GM12878 (cell line): ENCODE results near the gene NTM. TPM values are rescaled to one million over a fixed set of nuclear protein-coding genes. Genes with fewer than 3 reads are reported as not detected.

Source experiments
- ATAC-seq: fragments of 200-7000 bp; cut with Tn5 transposase; 3 replicates; pipeline ENCODE4 v1.9.1; 2020; ENCODE audit warnings: mild to moderate bottlenecking, moderate library complexity
- BruUV-seq: library from RNA; stranded (reverse); fragments of 400-500 nt; replicated peaks from 2 replicates; lab custom pipeline; 2021; lab: Mats Ljungman, UMichigan
- CTCF ChIA-PET: fragments of 300-600 bp; sonication (Branson Sonifier 250); formaldehyde crosslinking; extraction: SDS; loops from one replicate; lab custom pipeline; 2021; ENCODE audit warnings: inconsistent platforms; lab: Yijun Ruan, JAX
- POLR2A ChIA-PET: fragments of 350-600 bp; formaldehyde crosslinking; extraction: SDS; loops from one replicate; lab custom pipeline; 2021; ENCODE audit warnings: inconsistent platforms; lab: Charles Lee
- RAD21 ChIA-PET: fragments of 300-600 bp; sonication (Branson Sonifier 250); formaldehyde crosslinking; loops from one replicate; lab custom pipeline; 2023; ENCODE audit warnings: antibody characterized with exemption; ENCODE audit not compliant: unreplicated experiment; lab: Charles Lee
- SMC1A ChIA-PET: fragments of 300-600 bp; sonication (Branson Sonifier 250); formaldehyde crosslinking; loops from one replicate; lab custom pipeline; 2023; ENCODE audit not compliant: unreplicated experiment, uncharacterized antibody; lab: Charles Lee
- DNase-seq: peaks from one replicate; pipeline ENCODE4 v3.0.0-alpha.2; 2011; ENCODE audit warnings: low read depth, low spot score
- FAIRE-seq: peaks from 3 replicates; lab custom pipeline; 2011; peaks lifted over from hg19 to GRCh38; lab: Jason Lieb, UNC
- H2AFZ ChIP-seq: 2 replicates; pipeline ENCODE4 v1.6.0; 2011; ENCODE audit warnings: low read depth, low read length, control low read depth; ENCODE audit not compliant: control insufficient read depth
- H3K27ac ChIP-seq: 2 replicates; pipeline ENCODE4 v1.5.1; 2011; ENCODE audit warnings: control low read depth; ENCODE audit not compliant: control insufficient read depth, insufficient read depth
- H3K27me3 ChIP-seq, 2 experiments: replicated peaks in 1 of 2; 2 replicates each; pipeline versions ENCODE4 v1.6.0 to v1.6.1; 2011; ENCODE audit warnings: low read length in 1 of 2; ENCODE audit not compliant: control insufficient read depth in 2 of 2, insufficient read depth in 2 of 2
- H3K36me3 ChIP-seq, 2 experiments: 2 replicates each; pipeline ENCODE4 v1.5.1; 2011; ENCODE audit warnings: low read length in 1 of 2; ENCODE audit not compliant: control insufficient read depth in 2 of 2, insufficient read depth in 2 of 2
- H3K4me1 ChIP-seq: 2 replicates; pipeline ENCODE4 v1.6.1; 2011; ENCODE audit warnings: mild to moderate bottlenecking, low read length, moderate library complexity, mixed read lengths; ENCODE audit not compliant: control insufficient read depth, insufficient read depth
- H3K4me2 ChIP-seq: 2 replicates; pipeline ENCODE4 v1.6.0; 2011; ENCODE audit warnings: control low read depth; ENCODE audit not compliant: control insufficient read depth, insufficient read depth
- H3K4me3 ChIP-seq: fragments of 200-600 bp; sonication (generic); 2 replicates; pipeline ENCODE4 v1.5.1; 2016
- H3K79me2 ChIP-seq: 2 replicates; pipeline ENCODE4 v1.6.0; 2011; ENCODE audit warnings: low read length; ENCODE audit not compliant: control insufficient read depth, insufficient read depth
- H3K9ac ChIP-seq: 2 replicates; pipeline ENCODE4 v1.8.0; 2011; ENCODE audit warnings: low read length, control low read depth, mixed read lengths; ENCODE audit not compliant: control insufficient read depth, insufficient read depth
- H3K9me3 ChIP-seq: replicated peaks from 3 replicates; pipeline ENCODE4 v1.5.1; 2011; ENCODE audit warnings: mild to moderate bottlenecking, low read length; ENCODE audit not compliant: control insufficient read depth, insufficient read depth
- H4K20me1 ChIP-seq: 2 replicates; pipeline ENCODE4 v1.6.0; 2011; ENCODE audit not compliant: control insufficient read depth, insufficient read depth
- CBFB ChIP-seq: IDR thresholded peaks from 2 replicates; pipeline ENCODE4 v1.6.1; 2016; ENCODE audit warnings: antibody characterized with exemption, low read depth
- EED ChIP-seq: sonication (generic); IDR thresholded peaks from 2 replicates; pipeline ENCODE4 v1.6.1; 2016; ENCODE audit warnings: antibody characterized with exemption, low read depth
- NR2F1 ChIP-seq: fragments of 450-650 bp; conservative IDR thresholded peaks from 2 replicates; pipeline ENCODE4 v1.6.1; 2017; ENCODE audit warnings: mild to moderate bottlenecking
- PAX8 ChIP-seq: fragments of 450-650 bp; IDR thresholded peaks from 2 replicates; pipeline ENCODE4 v1.6.1; 2017; ENCODE audit warnings: mild to moderate bottlenecking, moderate library complexity
- PKNOX1 ChIP-seq: fragments of 450-650 bp; IDR thresholded peaks from 2 replicates; pipeline ENCODE4 v1.6.1; 2016; ENCODE audit warnings: mild to moderate bottlenecking
- RFX5 ChIP-seq: IDR thresholded peaks from 2 replicates; pipeline ENCODE4 v1.6.1; 2011; ENCODE audit warnings: low read depth, low read length, improper control_type of control experiment
- SMC3 ChIP-seq: IDR thresholded peaks from 2 replicates; pipeline ENCODE4 v1.6.1; 2011; ENCODE audit warnings: low read length, improper control_type of control experiment, borderline replicate concordance
- STAT1 ChIP-seq: fragments of 450-650 bp; conservative IDR thresholded peaks from 2 replicates; pipeline ENCODE4 v1.6.1; 2014; ENCODE audit warnings: antibody characterized with exemption, mild to moderate bottlenecking
- ZNF384 ChIP-seq: IDR thresholded peaks from 2 replicates; pipeline ENCODE4 v1.6.1; 2012; ENCODE audit warnings: low read depth, mild to moderate bottlenecking, low read length, improper control_type of control experiment, borderline replicate concordance
- WGBS: methylation state at CpG from one replicate; pipeline ENCODE4 v1.1.6; 2016; ENCODE audit warnings: low lambda C conversion rate; ENCODE audit not compliant: insufficient replicate concordance, insufficient coverage; ENCODE audit errors: missing lambda C conversion rate; 5-methylcytosine and 5-hydroxymethylcytosine counted together
- in situ Hi-C: fragments of 300-500 bp; cut with MboI; formaldehyde crosslinking; loops from 9 replicates; pipeline ENCODE4 v1.14.3; 2018; ENCODE audit warnings: mixed read lengths
- intact Hi-C: fragments of 100-400 bp; cut with micrococcal nuclease; formaldehyde crosslinking; loops from one replicate; pipeline ENCODE4 v1.14.2; 2022; ENCODE audit not compliant: unreplicated experiment
- polyA plus RNA-seq, 11 experiments: library from polyadenylated mRNA; depleted of rRNA in 4 of 11; unstranded in 6 of 11; stranded (reverse) in 5 of 11; fragments of >200 nt; fragmentation: Nextera tagmentation in 4 of 11; fragmentation: Illumina TruSeq in 1 of 11; extraction: Ambion mirVana in 4 of 11; extraction: Trizol in 1 of 11; gene quantifications; 1 replicate in 1 of 11; 2 replicates in 10 of 11; pipeline versions ENCODE4 v1.2.1 to v1.2.3, GENCODE V29; 2011 to 2016; ENCODE audit warnings: inconsistent platforms in 2 of 11, missing spikeins in 2 of 11, low read depth in 1 of 11
- total RNA-seq, 4 experiments: library from RNA; depleted of rRNA in 3 of 4; stranded (reverse); fragments of >200 nt in 3 of 4; fragmentation: Illumina TruSeq in 1 of 4; extraction: Trizol in 1 of 4; gene quantifications; 2 replicates each; pipeline versions ENCODE4 v1.2.1 to v1.2.3, GENCODE V29; 2013 to 2021
- TF ChIP-seq, protein P1 (sequence below): IDR thresholded peaks from 2 replicates; pipeline ENCODE4 v1.6.1; 2012; ENCODE audit warnings: improper control_type of control experiment, low read depth, low read length; ENCODE audit not compliant: insufficient replicate concordance

Gene NTM
- total and polyA plus RNA-seq, 10 of the 15 experiments (the other 5 are each of a cell fraction or from before 2014, with no cell fraction given) = not detected

- TF ChIP-seq, protein P1, sequence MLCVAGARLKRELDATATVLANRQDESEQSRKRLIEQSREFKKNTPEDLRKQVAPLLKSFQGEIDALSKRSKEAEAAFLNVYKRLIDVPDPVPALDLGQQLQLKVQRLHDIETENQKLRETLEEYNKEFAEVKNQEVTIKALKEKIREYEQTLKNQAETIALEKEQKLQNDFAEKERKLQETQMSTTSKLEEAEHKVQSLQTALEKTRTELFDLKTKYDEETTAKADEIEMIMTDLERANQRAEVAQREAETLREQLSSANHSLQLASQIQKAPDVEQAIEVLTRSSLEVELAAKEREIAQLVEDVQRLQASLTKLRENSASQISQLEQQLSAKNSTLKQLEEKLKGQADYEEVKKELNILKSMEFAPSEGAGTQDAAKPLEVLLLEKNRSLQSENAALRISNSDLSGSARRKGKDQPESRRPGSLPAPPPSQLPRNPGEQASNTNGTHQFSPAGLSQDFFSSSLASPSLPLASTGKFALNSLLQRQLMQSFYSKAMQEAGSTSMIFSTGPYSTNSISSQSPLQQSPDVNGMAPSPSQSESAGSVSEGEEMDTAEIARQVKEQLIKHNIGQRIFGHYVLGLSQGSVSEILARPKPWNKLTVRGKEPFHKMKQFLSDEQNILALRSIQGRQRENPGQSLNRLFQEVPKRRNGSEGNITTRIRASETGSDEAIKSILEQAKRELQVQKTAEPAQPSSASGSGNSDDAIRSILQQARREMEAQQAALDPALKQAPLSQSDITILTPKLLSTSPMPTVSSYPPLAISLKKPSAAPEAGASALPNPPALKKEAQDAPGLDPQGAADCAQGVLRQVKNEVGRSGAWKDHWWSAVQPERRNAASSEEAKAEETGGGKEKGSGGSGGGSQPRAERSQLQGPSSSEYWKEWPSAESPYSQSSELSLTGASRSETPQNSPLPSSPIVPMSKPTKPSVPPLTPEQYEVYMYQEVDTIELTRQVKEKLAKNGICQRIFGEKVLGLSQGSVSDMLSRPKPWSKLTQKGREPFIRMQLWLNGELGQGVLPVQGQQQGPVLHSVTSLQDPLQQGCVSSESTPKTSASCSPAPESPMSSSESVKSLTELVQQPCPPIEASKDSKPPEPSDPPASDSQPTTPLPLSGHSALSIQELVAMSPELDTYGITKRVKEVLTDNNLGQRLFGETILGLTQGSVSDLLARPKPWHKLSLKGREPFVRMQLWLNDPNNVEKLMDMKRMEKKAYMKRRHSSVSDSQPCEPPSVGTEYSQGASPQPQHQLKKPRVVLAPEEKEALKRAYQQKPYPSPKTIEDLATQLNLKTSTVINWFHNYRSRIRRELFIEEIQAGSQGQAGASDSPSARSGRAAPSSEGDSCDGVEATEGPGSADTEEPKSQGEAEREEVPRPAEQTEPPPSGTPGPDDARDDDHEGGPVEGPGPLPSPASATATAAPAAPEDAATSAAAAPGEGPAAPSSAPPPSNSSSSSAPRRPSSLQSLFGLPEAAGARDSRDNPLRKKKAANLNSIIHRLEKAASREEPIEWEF = no peak
- no peak for TF ChIP-seq PKNOX1
Measured at GRCh38 chr11:131514062-131514461, 143.6 kb downstream of the NTM start (continued).

- ChIA-PET SMC1A (no interaction called here), RAD21 (no interaction called here), CTCF (no interaction called here)
- Histone ChIP-seq H3K9me3 (no peaks in the 10 kb centered on the region), H3K4me2 (no peak overlapping the region), H3K36me3 (no peaks in the 10 kb centered on the region), H3K4me1 (no peaks in the 10 kb centered on the region), H3K27ac (no peak overlapping the region), H3K27me3 (no peaks in the 10 kb centered on the region)
- in situ Hi-C loops (no loop called here), intact Hi-C loops (loop anchor here (10.0 kb wide), 1 partner anchor 274 kb away; no protein-coding TSS in a partner anchor)
- no peak for FAIRE-seq
- WGBS = 8% methylated on average over 1 of the region's 1 CpG
- TF ChIP-seq CBFB (no peak), NR2F1 (no peak), ZNF384 (no peak), EED (no peak), RFX5 (no peak), PAX8 (no peak), SMC3 (no peak), STAT1 (no peak)
- TF ChIP-seq, all 136 proteins: peak for 0
- no peaks in the 10 kb centered on the region for H4K20me1 ChIP-seq
- no peak overlapping the region for H2AFZ ChIP-seq
- no peak overlapping the region for H3K4me3 ChIP-seq
- ATAC-seq = no peak
- POLR2A ChIA-PET = no interaction called here
- DNase-seq = no peak
- no TSS peak for BruUV-seq
- H3K79me2 ChIP-seq = no peaks in the 10 kb centered on the region
- no peak overlapping the region for H3K9ac ChIP-seq
Measured at GRCh38 chr11:131518305-131518838, 148.0 kb downstream of the NTM start.
